HCT116 (cell line): ENCODE results near the gene NIN.

Experiments
- CBX3 ChIP-seq: IDR thresholded peaks from 2 replicates; pipeline ENCODE4 v1.6.1; 2012; ENCODE audit warnings: low read depth
- CEBPB ChIP-seq: IDR thresholded peaks from 2 replicates; pipeline ENCODE4 v1.6.1; 2012; ENCODE audit warnings: low read depth
- EZH2 ChIP-seq: fragments of 200-600 bp; sonication (generic); IDR thresholded peaks from 2 replicates; pipeline ENCODE4 v1.6.1; 2017; ENCODE audit warnings: antibody characterized with exemption, mixed run types
- EZH2phosphoT487 ChIP-seq: fragments of 200-600 bp; IDR thresholded peaks from 2 replicates; pipeline ENCODE4 v1.6.1; 2018; ENCODE audit warnings: antibody characterized with exemption, borderline replicate concordance
- JUND ChIP-seq: IDR thresholded peaks from 2 replicates; pipeline ENCODE4 v1.6.1; 2012
- POLR2A ChIP-seq: IDR thresholded peaks from 2 replicates; pipeline ENCODE4 v1.7.0; 2011; ENCODE audit warnings: borderline replicate concordance; ENCODE audit not compliant: insufficient read depth, insufficient read length; ENCODE audit errors: extremely low read depth
- POLR2AphosphoS5 ChIP-seq: IDR thresholded peaks from 2 replicates; pipeline ENCODE4 v1.6.1; 2011; ENCODE audit warnings: mild to moderate bottlenecking, low read depth, low read length, moderate library complexity
- SIN3A ChIP-seq: IDR thresholded peaks from 2 replicates; pipeline ENCODE4 v1.6.1; 2012; ENCODE audit warnings: low read depth
- SRF ChIP-seq: IDR thresholded peaks from 2 replicates; pipeline ENCODE4 v1.6.1; 2012; ENCODE audit warnings: low read depth
- TCF7L2 ChIP-seq: IDR thresholded peaks from 2 replicates; pipeline ENCODE4 v1.7.0; 2011; ENCODE audit warnings: borderline replicate concordance, inconsistent platforms; ENCODE audit not compliant: insufficient read depth, insufficient read length; ENCODE audit errors: extremely low read depth
- ZNF274 ChIP-seq: fragments of 200-500 bp; sonication (Bioruptor generic); IDR thresholded peaks from 2 replicates; pipeline ENCODE4 v1.6.1; 2014; ENCODE audit warnings: mild to moderate bottlenecking, low read depth, low read length, inconsistent platforms
- TF ChIP-seq, protein P1 (sequence below): IDR thresholded peaks from 2 replicates; pipeline ENCODE4 v1.6.1; 2012; ENCODE audit warnings: low read depth
- TF ChIP-seq, protein P2 (sequence below), 3 experiments: fragments of 200-600 bp in 1 of 3; sonication (generic) in 1 of 3; IDR thresholded peaks in 2 of 3; conservative IDR thresholded peaks in 1 of 3; 2 replicates each; pipeline ENCODE4 v1.5.1; 2012 to 2017; ENCODE audit warnings: low read depth in 2 of 3, low read length in 2 of 3, antibody characterized with exemption in 1 of 3, borderline replicate concordance in 1 of 3, control low read depth in 1 of 3, mild to moderate bottlenecking in 1 of 3, mixed read lengths in 1 of 3, mixed run types in 1 of 3, moderate library complexity in 1 of 3; ENCODE audit not compliant: insufficient read depth in 1 of 3
- TF ChIP-seq, protein P3 (sequence below): IDR thresholded peaks from 2 replicates; pipeline ENCODE4 v1.6.1; 2012

- TF ChIP-seq, protein P1, sequence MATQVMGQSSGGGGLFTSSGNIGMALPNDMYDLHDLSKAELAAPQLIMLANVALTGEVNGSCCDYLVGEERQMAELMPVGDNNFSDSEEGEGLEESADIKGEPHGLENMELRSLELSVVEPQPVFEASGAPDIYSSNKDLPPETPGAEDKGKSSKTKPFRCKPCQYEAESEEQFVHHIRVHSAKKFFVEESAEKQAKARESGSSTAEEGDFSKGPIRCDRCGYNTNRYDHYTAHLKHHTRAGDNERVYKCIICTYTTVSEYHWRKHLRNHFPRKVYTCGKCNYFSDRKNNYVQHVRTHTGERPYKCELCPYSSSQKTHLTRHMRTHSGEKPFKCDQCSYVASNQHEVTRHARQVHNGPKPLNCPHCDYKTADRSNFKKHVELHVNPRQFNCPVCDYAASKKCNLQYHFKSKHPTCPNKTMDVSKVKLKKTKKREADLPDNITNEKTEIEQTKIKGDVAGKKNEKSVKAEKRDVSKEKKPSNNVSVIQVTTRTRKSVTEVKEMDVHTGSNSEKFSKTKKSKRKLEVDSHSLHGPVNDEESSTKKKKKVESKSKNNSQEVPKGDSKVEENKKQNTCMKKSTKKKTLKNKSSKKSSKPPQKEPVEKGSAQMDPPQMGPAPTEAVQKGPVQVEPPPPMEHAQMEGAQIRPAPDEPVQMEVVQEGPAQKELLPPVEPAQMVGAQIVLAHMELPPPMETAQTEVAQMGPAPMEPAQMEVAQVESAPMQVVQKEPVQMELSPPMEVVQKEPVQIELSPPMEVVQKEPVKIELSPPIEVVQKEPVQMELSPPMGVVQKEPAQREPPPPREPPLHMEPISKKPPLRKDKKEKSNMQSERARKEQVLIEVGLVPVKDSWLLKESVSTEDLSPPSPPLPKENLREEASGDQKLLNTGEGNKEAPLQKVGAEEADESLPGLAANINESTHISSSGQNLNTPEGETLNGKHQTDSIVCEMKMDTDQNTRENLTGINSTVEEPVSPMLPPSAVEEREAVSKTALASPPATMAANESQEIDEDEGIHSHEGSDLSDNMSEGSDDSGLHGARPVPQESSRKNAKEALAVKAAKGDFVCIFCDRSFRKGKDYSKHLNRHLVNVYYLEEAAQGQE: no peak
- no peak for TF ChIP-seq SIN3A
- TF ChIP-seq, protein P2, sequence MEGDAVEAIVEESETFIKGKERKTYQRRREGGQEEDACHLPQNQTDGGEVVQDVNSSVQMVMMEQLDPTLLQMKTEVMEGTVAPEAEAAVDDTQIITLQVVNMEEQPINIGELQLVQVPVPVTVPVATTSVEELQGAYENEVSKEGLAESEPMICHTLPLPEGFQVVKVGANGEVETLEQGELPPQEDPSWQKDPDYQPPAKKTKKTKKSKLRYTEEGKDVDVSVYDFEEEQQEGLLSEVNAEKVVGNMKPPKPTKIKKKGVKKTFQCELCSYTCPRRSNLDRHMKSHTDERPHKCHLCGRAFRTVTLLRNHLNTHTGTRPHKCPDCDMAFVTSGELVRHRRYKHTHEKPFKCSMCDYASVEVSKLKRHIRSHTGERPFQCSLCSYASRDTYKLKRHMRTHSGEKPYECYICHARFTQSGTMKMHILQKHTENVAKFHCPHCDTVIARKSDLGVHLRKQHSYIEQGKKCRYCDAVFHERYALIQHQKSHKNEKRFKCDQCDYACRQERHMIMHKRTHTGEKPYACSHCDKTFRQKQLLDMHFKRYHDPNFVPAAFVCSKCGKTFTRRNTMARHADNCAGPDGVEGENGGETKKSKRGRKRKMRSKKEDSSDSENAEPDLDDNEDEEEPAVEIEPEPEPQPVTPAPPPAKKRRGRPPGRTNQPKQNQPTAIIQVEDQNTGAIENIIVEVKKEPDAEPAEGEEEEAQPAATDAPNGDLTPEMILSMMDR (IDR thresholded peaks at IDR 0.05 in 2 of 3, conservative IDR thresholded peaks at IDR 0.05 in 1 of 3; ENCODE audit: borderline replicate concordance in 1 of 3, insufficient read depth in 1 of 3, low read depth in 2 of 3, low read length in 2 of 3): no peak
- TF ChIP-seq ZNF274: no peak
- no peak for TF ChIP-seq POLR2AphosphoS5
- TF ChIP-seq, protein P3, sequence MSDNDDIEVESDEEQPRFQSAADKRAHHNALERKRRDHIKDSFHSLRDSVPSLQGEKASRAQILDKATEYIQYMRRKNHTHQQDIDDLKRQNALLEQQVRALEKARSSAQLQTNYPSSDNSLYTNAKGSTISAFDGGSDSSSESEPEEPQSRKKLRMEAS: no peak
- TF ChIP-seq SRF: no peak
- TF ChIP-seq POLR2A: no peak
- no peak for TF ChIP-seq JUND
- no peak for TF ChIP-seq CBX3
- no peak for TF ChIP-seq TCF7L2
- TF ChIP-seq CEBPB: no peak
- no peak for TF ChIP-seq EZH2phosphoT487
- TF ChIP-seq EZH2: no peak
These were observed 7.8 kb downstream of the NIN start for GRCh38 chr14:50823051-50823761.
